GM12878 (cell line): ENCODE results near the gene TTC33. TPM values are rescaled to one million over a fixed set of nuclear protein-coding genes. Genes with fewer than 3 reads are reported as not detected.

ENCODE experiments used
- ATAC-seq: fragments of 200-7000 bp; cut with Tn5 transposase; 3 replicates; pipeline ENCODE4 v1.9.1; 2020; ENCODE audit warnings: mild to moderate bottlenecking, moderate library complexity
- BruUV-seq: library from RNA; stranded (reverse); fragments of 400-500 nt; replicated peaks from 2 replicates; lab custom pipeline; 2021; lab: Mats Ljungman, UMichigan
- CTCF ChIA-PET: fragments of 300-600 bp; sonication (Branson Sonifier 250); formaldehyde crosslinking; extraction: SDS; loops from one replicate; lab custom pipeline; 2021; ENCODE audit warnings: inconsistent platforms; lab: Yijun Ruan, JAX
- POLR2A ChIA-PET: fragments of 350-600 bp; formaldehyde crosslinking; extraction: SDS; loops from one replicate; lab custom pipeline; 2021; ENCODE audit warnings: inconsistent platforms; lab: Charles Lee
- RAD21 ChIA-PET: fragments of 300-600 bp; sonication (Branson Sonifier 250); formaldehyde crosslinking; loops from one replicate; lab custom pipeline; 2023; ENCODE audit warnings: antibody characterized with exemption; ENCODE audit not compliant: unreplicated experiment; lab: Charles Lee
- SMC1A ChIA-PET: fragments of 300-600 bp; sonication (Branson Sonifier 250); formaldehyde crosslinking; loops from one replicate; lab custom pipeline; 2023; ENCODE audit not compliant: unreplicated experiment, uncharacterized antibody; lab: Charles Lee
- DNase-seq: peaks from one replicate; pipeline ENCODE4 v3.0.0-alpha.2; 2011; ENCODE audit warnings: low read depth, low spot score
- FAIRE-seq: peaks from 3 replicates; lab custom pipeline; 2011; peaks lifted over from hg19 to GRCh38; lab: Jason Lieb, UNC
- H2AFZ ChIP-seq: 2 replicates; pipeline ENCODE4 v1.6.0; 2011; ENCODE audit warnings: low read depth, low read length, control low read depth; ENCODE audit not compliant: control insufficient read depth
- H3K27ac ChIP-seq: 2 replicates; pipeline ENCODE4 v1.5.1; 2011; ENCODE audit warnings: control low read depth; ENCODE audit not compliant: control insufficient read depth, insufficient read depth
- H3K27me3 ChIP-seq, 2 experiments: replicated peaks in 1 of 2; 2 replicates each; pipeline versions ENCODE4 v1.6.0 to v1.6.1; 2011; ENCODE audit warnings: low read length in 1 of 2; ENCODE audit not compliant: control insufficient read depth in 2 of 2, insufficient read depth in 2 of 2
- H3K36me3 ChIP-seq, 2 experiments: 2 replicates each; pipeline ENCODE4 v1.5.1; 2011; ENCODE audit warnings: low read length in 1 of 2; ENCODE audit not compliant: control insufficient read depth in 2 of 2, insufficient read depth in 2 of 2
- H3K4me1 ChIP-seq: 2 replicates; pipeline ENCODE4 v1.6.1; 2011; ENCODE audit warnings: mild to moderate bottlenecking, low read length, moderate library complexity, mixed read lengths; ENCODE audit not compliant: control insufficient read depth, insufficient read depth
- H3K4me2 ChIP-seq: 2 replicates; pipeline ENCODE4 v1.6.0; 2011; ENCODE audit warnings: control low read depth; ENCODE audit not compliant: control insufficient read depth, insufficient read depth
- H3K4me3 ChIP-seq: fragments of 200-600 bp; sonication (generic); 2 replicates; pipeline ENCODE4 v1.5.1; 2016
- H3K79me2 ChIP-seq: 2 replicates; pipeline ENCODE4 v1.6.0; 2011; ENCODE audit warnings: low read length; ENCODE audit not compliant: control insufficient read depth, insufficient read depth
- H3K9ac ChIP-seq: 2 replicates; pipeline ENCODE4 v1.8.0; 2011; ENCODE audit warnings: low read length, control low read depth, mixed read lengths; ENCODE audit not compliant: control insufficient read depth, insufficient read depth
- H3K9me3 ChIP-seq: replicated peaks from 3 replicates; pipeline ENCODE4 v1.5.1; 2011; ENCODE audit warnings: mild to moderate bottlenecking, low read length; ENCODE audit not compliant: control insufficient read depth, insufficient read depth
- H4K20me1 ChIP-seq: 2 replicates; pipeline ENCODE4 v1.6.0; 2011; ENCODE audit not compliant: control insufficient read depth, insufficient read depth
- BHLHE40 ChIP-seq, 2 experiments: fragments of 450-650 bp in 1 of 2; IDR thresholded peaks; 2 replicates each; pipeline ENCODE4 v1.6.1; 2011 to 2017; ENCODE audit warnings: low read depth in 2 of 2, borderline replicate concordance in 1 of 2, improper control_type of control experiment in 1 of 2, low read length in 1 of 2, mild to moderate bottlenecking in 1 of 2
- RAD21 ChIP-seq: IDR thresholded peaks from 2 replicates; pipeline ENCODE4 v1.6.1; 2011; ENCODE audit warnings: mild to moderate bottlenecking, low read depth, low read length, moderate library complexity; ENCODE audit not compliant: insufficient read depth
- SMC3 ChIP-seq: IDR thresholded peaks from 2 replicates; pipeline ENCODE4 v1.6.1; 2011; ENCODE audit warnings: low read length, improper control_type of control experiment, borderline replicate concordance
- SUPT20H ChIP-seq: IDR thresholded peaks from 2 replicates; pipeline ENCODE4 v1.6.1; 2011; ENCODE audit warnings: low read depth, mild to moderate bottlenecking, low read length, moderate library complexity, borderline replicate concordance; ENCODE audit not compliant: control insufficient read depth
- WGBS: methylation state at CpG from one replicate; pipeline ENCODE4 v1.1.6; 2016; ENCODE audit warnings: low lambda C conversion rate; ENCODE audit not compliant: insufficient replicate concordance, insufficient coverage; ENCODE audit errors: missing lambda C conversion rate; 5-methylcytosine and 5-hydroxymethylcytosine counted together
- in situ Hi-C: fragments of 300-500 bp; cut with MboI; formaldehyde crosslinking; loops from 9 replicates; pipeline ENCODE4 v1.14.3; 2018; ENCODE audit warnings: mixed read lengths
- intact Hi-C: fragments of 100-400 bp; cut with micrococcal nuclease; formaldehyde crosslinking; loops from one replicate; pipeline ENCODE4 v1.14.2; 2022; ENCODE audit not compliant: unreplicated experiment
- polyA plus RNA-seq, 11 experiments: library from polyadenylated mRNA; depleted of rRNA in 4 of 11; unstranded in 6 of 11; stranded (reverse) in 5 of 11; fragments of >200 nt; fragmentation: Nextera tagmentation in 4 of 11; fragmentation: Illumina TruSeq in 1 of 11; extraction: Ambion mirVana in 4 of 11; extraction: Trizol in 1 of 11; gene quantifications; 1 replicate in 1 of 11; 2 replicates in 10 of 11; pipeline versions ENCODE4 v1.2.1 to v1.2.3, GENCODE V29; 2011 to 2016; ENCODE audit warnings: inconsistent platforms in 2 of 11, missing spikeins in 2 of 11, low read depth in 1 of 11
- total RNA-seq, 4 experiments: library from RNA; depleted of rRNA in 3 of 4; stranded (reverse); fragments of >200 nt in 3 of 4; fragmentation: Illumina TruSeq in 1 of 4; extraction: Trizol in 1 of 4; gene quantifications; 2 replicates each; pipeline versions ENCODE4 v1.2.1 to v1.2.3, GENCODE V29; 2013 to 2021
- TF ChIP-seq, protein P1 (sequence below), 3 experiments: IDR thresholded peaks in 2 of 3; conservative IDR thresholded peaks in 1 of 3; 2 replicates each; pipeline ENCODE4 v1.5.1; 2011; ENCODE audit warnings: low read depth in 3 of 3, low read length in 3 of 3, mild to moderate bottlenecking in 3 of 3, control low read depth in 2 of 3, moderate library complexity in 2 of 3, inconsistent platforms in 1 of 3, mixed read lengths in 1 of 3; ENCODE audit not compliant: control insufficient read depth in 2 of 3, insufficient read depth in 1 of 3; ENCODE audit errors: extremely low read depth in 1 of 3

TTC33 gene
- total and polyA plus RNA-seq, 10 of the 15 experiments (the other 5 are each of a cell fraction or from before 2014, with no cell fraction given) = 7.9 to 22.3 (median 14.6) TPM

DNA sequence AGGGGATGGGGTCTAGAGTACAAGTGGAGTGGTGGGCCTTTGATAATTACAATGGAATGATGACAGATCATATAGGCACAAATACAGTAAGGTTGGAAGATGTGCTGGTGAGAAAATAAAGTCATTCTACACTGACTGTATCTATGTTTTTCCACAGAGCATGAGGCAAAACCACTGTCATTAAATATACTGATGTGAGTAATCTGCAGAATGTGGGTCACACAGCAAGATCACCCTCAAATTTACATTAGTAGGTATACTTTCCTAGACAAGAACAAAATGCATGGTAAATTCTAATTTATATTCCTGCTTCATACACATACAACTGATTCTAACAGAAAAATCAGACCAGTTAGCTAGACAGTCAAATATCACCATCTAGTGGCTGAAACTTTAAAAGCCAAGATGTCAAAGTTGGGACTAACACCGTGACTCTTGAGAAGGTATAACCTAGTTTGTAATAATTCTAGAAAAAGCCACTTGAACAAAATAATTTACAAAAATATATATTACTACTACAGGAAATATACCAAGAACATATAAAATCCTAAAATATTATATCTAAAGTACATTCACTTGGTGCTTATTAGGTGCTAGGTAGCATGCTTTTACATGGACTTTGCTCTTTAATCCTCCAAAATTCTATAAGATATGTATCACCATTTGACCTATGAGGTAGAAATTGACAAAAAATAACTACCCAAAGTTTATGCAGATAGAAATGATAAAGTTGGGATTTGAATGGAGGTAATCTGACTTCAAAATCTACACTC is 19.5 kb downstream of the TTC33 start:
- no peaks in the 10 kb centered on the region for H3K36me3 ChIP-seq
- no TSS peak for BruUV-seq
- no peaks in the 10 kb centered on the region for H3K27me3 ChIP-seq
- ChIA-PET RAD21 (interaction anchor here (0.7 to 1.0 kb wide), 2 partner anchors 44 to 745 kb away, joined by 3 read pairs; no protein-coding TSS in a partner anchor), POLR2A (interaction anchor here (0.7 kb wide), 2 partner anchors 813 to 1023 kb away, joined by 3 to 5 read pairs; no protein-coding TSS in a partner anchor), CTCF (interaction anchor here (0.7 to 3.1 kb wide), 10 partner anchors 10 to 787 kb away, joined by 3 to 11 read pairs (median 4); no protein-coding TSS in a partner anchor), SMC1A (interaction anchor here (0.6 to 2.5 kb wide), 5 partner anchors 10 to 788 kb away, joined by 3 to 10 read pairs (median 5); no protein-coding TSS in a partner anchor)
- FAIRE-seq = peak; percentile 27
- no peak overlapping the region for H3K9ac ChIP-seq
- peaks cover under 1% of the 10 kb centered on the region; the same call in 1 of the 3 replicates for H3K9me3 ChIP-seq
- H2AFZ ChIP-seq = no peak overlapping the region
- WGBS = 67% methylated on average over 1 of the region's 1 CpG
- ATAC-seq = peak; percentile 89
- no peak overlapping the region for H3K4me2 ChIP-seq
- H3K79me2 ChIP-seq = no peaks in the 10 kb centered on the region
- intact Hi-C loops = loop anchor here (2.0 to 5.0 kb wide), 4 partner anchors 47 to 1159 kb away; no protein-coding TSS in a partner anchor
- no peaks in the 10 kb centered on the region for H3K4me1 ChIP-seq
- DNase-seq = peak; percentile 37
- no peaks in the 10 kb centered on the region for H4K20me1 ChIP-seq
- no peak overlapping the region for H3K27ac ChIP-seq
- no peak overlapping the region for H3K4me3 ChIP-seq
- peak; percentile 52; the same call in 1 of the 2 replicates for TF ChIP-seq SMC3
- TF ChIP-seq SUPT20H = no peak
- peak; percentile 78 for TF ChIP-seq RAD21
- TF ChIP-seq, protein P1, sequence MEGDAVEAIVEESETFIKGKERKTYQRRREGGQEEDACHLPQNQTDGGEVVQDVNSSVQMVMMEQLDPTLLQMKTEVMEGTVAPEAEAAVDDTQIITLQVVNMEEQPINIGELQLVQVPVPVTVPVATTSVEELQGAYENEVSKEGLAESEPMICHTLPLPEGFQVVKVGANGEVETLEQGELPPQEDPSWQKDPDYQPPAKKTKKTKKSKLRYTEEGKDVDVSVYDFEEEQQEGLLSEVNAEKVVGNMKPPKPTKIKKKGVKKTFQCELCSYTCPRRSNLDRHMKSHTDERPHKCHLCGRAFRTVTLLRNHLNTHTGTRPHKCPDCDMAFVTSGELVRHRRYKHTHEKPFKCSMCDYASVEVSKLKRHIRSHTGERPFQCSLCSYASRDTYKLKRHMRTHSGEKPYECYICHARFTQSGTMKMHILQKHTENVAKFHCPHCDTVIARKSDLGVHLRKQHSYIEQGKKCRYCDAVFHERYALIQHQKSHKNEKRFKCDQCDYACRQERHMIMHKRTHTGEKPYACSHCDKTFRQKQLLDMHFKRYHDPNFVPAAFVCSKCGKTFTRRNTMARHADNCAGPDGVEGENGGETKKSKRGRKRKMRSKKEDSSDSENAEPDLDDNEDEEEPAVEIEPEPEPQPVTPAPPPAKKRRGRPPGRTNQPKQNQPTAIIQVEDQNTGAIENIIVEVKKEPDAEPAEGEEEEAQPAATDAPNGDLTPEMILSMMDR (IDR thresholded peaks at IDR 0.05 in 2 of 3, conservative IDR thresholded peaks at IDR 0.05 in 1 of 3; ENCODE audit: control insufficient read depth in 2 of 3, extremely low read depth in 1 of 3, insufficient read depth in 1 of 3, low read depth in 3 of 3, low read length in 3 of 3) = peak; percentile 62 to 76 (median 63)
- TF ChIP-seq BHLHE40 (IDR thresholded peaks at IDR 0.05; ENCODE audit: borderline replicate concordance in 1 of 2, low read depth in 2 of 2, low read length in 1 of 2) = no peak
- in situ Hi-C loops = no loop called here
